Right atrium auricular region (tissue), 2 donors: Measurements from ENCODE around the gene WNK1. TPM values are rescaled to one million over a fixed set of nuclear protein-coding genes. Genes with fewer than 3 reads are reported as not detected.

Experiments used
- DNase-seq: peaks from one replicate; pipeline ENCODE4 v3.0.0-alpha.2; 2019; ENCODE audit warnings: low spot score
- H3K27ac ChIP-seq, 2 donors: fragments of 200-600 bp; sonication (generic); 1 replicate in 1 of 2; 2 replicates in 1 of 2; pipeline ENCODE4 v1.5.1; 2016 to 2019
- H3K27me3 ChIP-seq, 2 donors: fragments of 200-600 bp; sonication (generic); one replicate each; pipeline versions ENCODE4 v1.5.1 to v1.6.0; 2017 to 2019
- H3K36me3 ChIP-seq: fragments of 200-600 bp; sonication (generic); one replicate; pipeline ENCODE4 v1.5.1; 2016
- H3K4me1 ChIP-seq, 2 donors: fragments of 200-600 bp; sonication (generic); one replicate each; pipeline versions ENCODE4 v1.5.1 to v1.6.0; 2017 to 2019
- H3K4me3 ChIP-seq, 2 donors: fragments of 200-600 bp; sonication (generic); 1 replicate in 1 of 2; 2 replicates in 1 of 2; pipeline ENCODE4 v1.5.1; 2017 to 2019; ENCODE audit warnings: mild to moderate bottlenecking in 1 of 2, moderate library complexity in 1 of 2
- H3K9me3 ChIP-seq, 2 donors: fragments of 200-600 bp; sonication (generic); one replicate each; pipeline ENCODE4 v1.5.1; 2019
- CTCF ChIP-seq, 2 donors: fragments of 200-600 bp; sonication (generic); IDR thresholded peaks; one replicate each; pipeline ENCODE4 v1.5.1; 2019; ENCODE audit warnings: antibody characterized with exemption in 2 of 2
- total RNA-seq, 2 donors: library from RNA; depleted of rRNA; stranded (reverse); fragments of >200 nt; gene quantifications; one replicate each; pipeline ENCODE4 v1.1.0, GENCODE V29; 2016

The WNK1 gene
- total RNA-seq, 2 donors from 2014 or later = 195 to 215 TPM

DNA sequence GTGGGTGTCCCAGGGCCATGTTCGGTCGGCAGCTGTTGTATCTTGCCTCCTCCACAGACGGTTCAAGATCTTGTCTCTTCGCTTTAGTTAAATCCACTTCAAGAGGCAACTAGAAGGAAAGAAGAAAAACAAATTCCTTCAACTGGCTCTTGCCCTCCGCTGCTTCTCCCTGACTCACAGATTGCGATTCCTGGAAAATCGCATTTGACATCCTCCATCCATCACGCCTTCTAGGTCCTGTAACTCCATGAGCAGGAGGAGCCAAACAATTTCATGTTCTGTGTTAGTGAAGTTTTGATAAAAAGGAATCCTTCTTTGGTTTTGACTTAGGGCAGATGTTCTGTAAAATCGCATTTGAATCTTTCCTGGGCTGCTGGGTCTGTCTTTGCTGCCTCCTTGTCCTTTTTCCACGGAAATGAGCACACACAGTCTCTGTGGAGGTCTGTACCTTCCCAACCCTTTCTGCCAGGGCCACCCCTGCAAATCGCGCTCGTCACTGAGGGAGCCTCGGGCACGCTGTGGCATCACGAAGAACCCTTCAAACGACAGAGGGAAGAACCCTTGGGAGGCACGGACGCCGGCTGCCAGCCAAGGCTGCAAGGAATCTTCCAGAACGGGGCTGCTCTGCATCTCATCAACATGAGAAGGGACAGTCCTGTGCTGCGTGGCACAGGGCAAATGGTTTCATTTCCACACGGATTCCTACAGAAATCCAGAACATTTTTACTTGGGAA is 164.5 kb downstream of the WNK1 start:
- H3K27me3 ChIP-seq = no peaks in the 10 kb centered on the region
- H3K4me3 ChIP-seq = no peak overlapping the region
- H3K36me3 ChIP-seq = peaks cover 55% of the 10 kb centered on the region
- H3K4me1 ChIP-seq = no peaks in the 10 kb centered on the region
- H3K27ac ChIP-seq = no peak overlapping the region
- no peak for TF ChIP-seq CTCF (IDR thresholded peaks at IDR 0.05)
- DNase-seq = no peak
- H3K9me3 ChIP-seq = no peaks in the 10 kb centered on the region

- no peak overlapping the region for H3K27ac ChIP-seq
- H3K27me3 ChIP-seq = no peaks in the 10 kb centered on the region
- no peak for DNase-seq
- H3K9me3 ChIP-seq = no peaks in the 10 kb centered on the region
- no peak for TF ChIP-seq CTCF (IDR thresholded peaks at IDR 0.05)
- H3K4me1 ChIP-seq = no peaks in the 10 kb centered on the region
- peaks cover 53% of the 10 kb centered on the region for H3K36me3 ChIP-seq
- H3K4me3 ChIP-seq = no peak overlapping the region
Measured at GRCh38 chr12:920676-921075, 168.3 kb downstream of the WNK1 start.

GRCh38 chr12:922285-922684 is 169.9 kb downstream of the WNK1 start:
- Histone ChIP-seq H3K4me3 (no peak overlapping the region), H3K36me3 (peaks cover 53% of the 10 kb centered on the region), H3K27me3 (no peaks in the 10 kb centered on the region), H3K9me3 (no peaks in the 10 kb centered on the region), H3K27ac (no peak overlapping the region), H3K4me1 (no peaks in the 10 kb centered on the region)
- no peak for TF ChIP-seq CTCF (IDR thresholded peaks at IDR 0.05)
- DNase-seq = no peak

DNA sequence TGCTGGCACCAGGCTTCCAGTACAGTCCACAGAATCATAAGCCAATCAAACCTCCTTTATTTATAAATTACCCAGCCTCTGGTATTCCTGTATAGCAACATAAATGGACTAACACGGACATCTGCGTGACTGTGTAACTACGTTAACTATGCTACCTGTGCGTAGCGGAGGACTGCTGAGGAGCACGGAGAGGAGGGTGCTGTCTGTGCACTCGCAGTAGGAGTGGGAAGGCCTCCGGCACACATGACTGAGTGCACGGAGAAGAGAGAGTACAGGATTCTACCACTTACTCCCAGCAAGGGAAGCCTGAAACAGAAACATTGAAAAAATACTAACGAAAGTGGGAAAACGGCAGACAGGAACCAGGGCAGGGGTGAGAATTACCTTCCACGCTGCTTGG is 174.3 kb downstream of the WNK1 start:
- H3K27me3 ChIP-seq = no peaks in the 10 kb centered on the region
- DNase-seq = no peak
- no peak overlapping the region for H3K27ac ChIP-seq
- no peak overlapping the region for H3K4me3 ChIP-seq
- TF ChIP-seq CTCF (IDR thresholded peaks at IDR 0.05) = no peak
- peaks cover 86% of the 10 kb centered on the region for H3K36me3 ChIP-seq
- H3K9me3 ChIP-seq = no peaks in the 10 kb centered on the region
- H3K4me1 ChIP-seq = no peaks in the 10 kb centered on the region

- Histone ChIP-seq H3K36me3 (peaks cover 61% of the 10 kb centered on the region), H3K27ac (no peak overlapping the region)
Measured at GRCh38 chr12:931060-931459, 178.7 kb downstream of the WNK1 start.

More at GRCh38 chr12:931060-931459, 178.7 kb downstream of the WNK1 start:
- H3K27me3 ChIP-seq = no peaks in the 10 kb centered on the region
- H3K4me3 ChIP-seq = no peak overlapping the region
- no peak for DNase-seq
- no peak for TF ChIP-seq CTCF (IDR thresholded peaks at IDR 0.05)
- no peaks in the 10 kb centered on the region for H3K4me1 ChIP-seq
- H3K9me3 ChIP-seq = no peaks in the 10 kb centered on the region
